ENCODE measurements around the gene PRRC1. TPM values are rescaled to one million over a fixed set of nuclear protein-coding genes. Genes with fewer than 3 reads are reported as not detected.

The PRRC1 gene
- total RNA-seq, 6 experiments from 2014 or later: 96.1 to 116 (median 106) TPM

GRCh38 chr5:127596501-127596900 is 79.1 kb downstream of the PRRC1 start:
- Mint-ChIP-seq H3K4me1 (ENCODE audit: low read depth) (no peaks in the 10 kb centered on the region), H3K9me3 (no peaks in the 10 kb centered on the region), H3K36me3 (ENCODE audit: low read depth) (no peaks in the 10 kb centered on the region), H3K27me3 (ENCODE audit: insufficient read depth) (no peaks in the 10 kb centered on the region; the same call in none of the 2 replicates), H3K27ac (no peak overlapping the region), H3K4me3 (no peak overlapping the region)
- no peak for TF ChIP-seq CTCF (IDR thresholded peaks at IDR 0.05)
- DNase-seq: no peak

- Mint-ChIP-seq H3K36me3 (ENCODE audit: low read depth) (no peaks in the 10 kb centered on the region), H3K4me1 (ENCODE audit: low read depth) (no peaks in the 10 kb centered on the region), H3K27me3 (ENCODE audit: insufficient read depth) (no peaks in the 10 kb centered on the region; the same call in 1 of the 2 replicates), H3K9me3 (no peaks in the 10 kb centered on the region), H3K4me3 (no peak overlapping the region), H3K27ac (no peak overlapping the region)
- DNase-seq: no peak
- no peak for TF ChIP-seq CTCF (IDR thresholded peaks at IDR 0.05)
Observed at GRCh38 chr5:127599320-127599719, 81.9 kb downstream of the PRRC1 start.

GRCh38 chr5:127599847-127600246 is 82.4 kb downstream of the PRRC1 start:
- TF ChIP-seq CTCF (IDR thresholded peaks at IDR 0.05): no peak
- no peak overlapping the region for H3K4me3 Mint-ChIP-seq
- no peaks in the 10 kb centered on the region for H3K36me3 Mint-ChIP-seq (ENCODE audit: low read depth)
- peaks cover 1% of the 10 kb centered on the region; the same call in 1 of the 2 replicates for H3K27me3 Mint-ChIP-seq (ENCODE audit: insufficient read depth)
- no peak overlapping the region for H3K27ac Mint-ChIP-seq
- no peaks in the 10 kb centered on the region for H3K4me1 Mint-ChIP-seq (ENCODE audit: low read depth)
- DNase-seq: no peak
- no peaks in the 10 kb centered on the region for H3K9me3 Mint-ChIP-seq

- no peak overlapping the region for H3K4me3 Mint-ChIP-seq
- H3K9me3 Mint-ChIP-seq: no peaks in the 10 kb centered on the region
- H3K27me3 Mint-ChIP-seq (ENCODE audit: insufficient read depth): peaks cover 6% of the 10 kb centered on the region
- H3K4me1 Mint-ChIP-seq (ENCODE audit: low read depth): no peaks in the 10 kb centered on the region
- H3K27ac Mint-ChIP-seq: no peak overlapping the region
- no peaks in the 10 kb centered on the region for H3K36me3 Mint-ChIP-seq (ENCODE audit: low read depth)
- DNase-seq: no peak
- TF ChIP-seq CTCF (IDR thresholded peaks at IDR 0.05): no peak
Observed at GRCh38 chr5:127601111-127601510, 83.7 kb downstream of the PRRC1 start.

- H3K27ac Mint-ChIP-seq: no peak overlapping the region
- no peak for DNase-seq
- TF ChIP-seq CTCF (IDR thresholded peaks at IDR 0.05): no peak
- H3K9me3 Mint-ChIP-seq: no peaks in the 10 kb centered on the region
- H3K36me3 Mint-ChIP-seq (ENCODE audit: low read depth): no peaks in the 10 kb centered on the region
- no peak overlapping the region for H3K4me3 Mint-ChIP-seq
- H3K4me1 Mint-ChIP-seq (ENCODE audit: low read depth): no peaks in the 10 kb centered on the region
- peaks cover 6% of the 10 kb centered on the region for H3K27me3 Mint-ChIP-seq (ENCODE audit: insufficient read depth)
Observed at GRCh38 chr5:127601601-127602000, 84.2 kb downstream of the PRRC1 start.

GRCh38 chr5:127602481-127602880 is 85.0 kb downstream of the PRRC1 start:
- no peak for TF ChIP-seq CTCF (IDR thresholded peaks at IDR 0.05)
- DNase-seq: no peak
- H3K27me3 Mint-ChIP-seq (ENCODE audit: insufficient read depth): peaks cover 6% of the 10 kb centered on the region
- no peaks in the 10 kb centered on the region for H3K36me3 Mint-ChIP-seq (ENCODE audit: low read depth)
- H3K4me1 Mint-ChIP-seq (ENCODE audit: low read depth): no peaks in the 10 kb centered on the region
- H3K9me3 Mint-ChIP-seq: no peaks in the 10 kb centered on the region
- H3K27ac Mint-ChIP-seq: no peak overlapping the region
- H3K4me3 Mint-ChIP-seq: no peak overlapping the region

Data from HFFc6 (cell line).